DMS79 treated with DMSO at 0.1 percent for 48 hours (cell line): Measurements from ENCODE around the gene SORD.
A peak's percentile ranks its signal among the peaks of the same experiment; 100 is the strongest.
"Not testable (repeated sequence)": the region's sequence is repeated elsewhere in the genome, so short reads cannot be mapped to it uniquely, and the experiment has no call there.

ENCODE experiments used
- DNase-seq: peaks from one replicate; lab custom pipeline; 2025; lab: John Stamatoyannopoulos, UW

The SORD gene

GRCh38 chr15:45024649-45025048 is 1.7 kb downstream of the SORD start:
- DNase-seq, result not testable (repeated sequence)

- not testable (repeated sequence) for DNase-seq
These were observed 2.6 kb downstream of the SORD start for GRCh38 chr15:45025627-45026026.

- no peak for DNase-seq
These were observed 3.7 kb downstream of the SORD start for GRCh38 chr15:45026651-45027190.

- no peak for DNase-seq
These were observed 4.2 kb downstream of the SORD start for GRCh38 chr15:45027220-45027619.

GRCh38 chr15:45030743-45031142 is 7.7 kb downstream of the SORD start:
- DNase-seq, result no peak

- DNase-seq, result not testable (repeated sequence)
These were observed 8.6 kb downstream of the SORD start for GRCh38 chr15:45031522-45032028.

- DNase-seq, result not testable (repeated sequence)
These were observed 9.5 kb downstream of the SORD start for GRCh38 chr15:45032501-45032900.

- DNase-seq, result not testable (repeated sequence)
These were observed 11.1 kb downstream of the SORD start for GRCh38 chr15:45034087-45034486.

GRCh38 chr15:45034600-45035375 is 11.8 kb downstream of the SORD start:
- not testable (repeated sequence) for DNase-seq

- peak; percentile 40 for DNase-seq
These were observed 14.1 kb downstream of the SORD start for GRCh38 chr15:45036812-45037781.

- DNase-seq, result no peak
These were observed 14.9 kb downstream of the SORD start for GRCh38 chr15:45037936-45038335.

- DNase-seq, result not testable (repeated sequence)
These were observed 17.4 kb downstream of the SORD start for GRCh38 chr15:45040396-45040795.

GRCh38 chr15:45041538-45041937 is 18.5 kb downstream of the SORD start:
- DNase-seq, result not testable (repeated sequence)

GRCh38 chr15:45042859-45043258 is 19.9 kb downstream of the SORD start:
- DNase-seq, result not testable (repeated sequence)

GRCh38 chr15:45044270-45044669 is 21.3 kb downstream of the SORD start:
- DNase-seq, result not testable (repeated sequence)

- DNase-seq, result not testable (repeated sequence)
These were observed 25.4 kb downstream of the SORD start for GRCh38 chr15:45048449-45048793.

- no peak for DNase-seq
These were observed 26.0 kb downstream of the SORD start for GRCh38 chr15:45048794-45049631.

GRCh38 chr15:45050587-45050986 is 27.6 kb downstream of the SORD start:
- DNase-seq, result no peak

- not testable (repeated sequence) for DNase-seq
These were observed 29.7 kb downstream of the SORD start for GRCh38 chr15:45052676-45053075.

GRCh38 chr15:45058690-45059675 is 36.0 kb downstream of the SORD start:
- DNase-seq, result not testable (repeated sequence)
